Tibial nerve (tissue), 4 donors: ENCODE measurements around the gene CEACAM18. TPM values are rescaled to one million over a fixed set of nuclear protein-coding genes. Genes with fewer than 3 reads are reported as not detected.
"Not testable (repeated sequence)": the region's sequence is repeated elsewhere in the genome, so short reads cannot be mapped to it uniquely, and the experiment has no call there.

Experiments
- DNase-seq, 2 donors: peaks; one replicate each; pipeline ENCODE4 v3.0.0-alpha.2; 2019; ENCODE audit warnings: low spot score in 2 of 2
- H3K27ac ChIP-seq, 4 donors: fragments of 200-600 bp; sonication (generic) in 3 of 4; one replicate each; pipeline ENCODE4 v1.5.1; 2017 to 2019; ENCODE audit warnings: mild to moderate bottlenecking in 1 of 4
- H3K27me3 ChIP-seq, 2 donors: fragments of 200-600 bp; sonication (generic) in 1 of 2; one replicate each; pipeline versions ENCODE4 v1.5.1 to v1.6.0; 2017 to 2019
- H3K36me3 ChIP-seq, 3 donors: fragments of 200-600 bp; sonication (generic); one replicate each; pipeline ENCODE4 v1.5.1; 2018 to 2019
- H3K4me1 ChIP-seq, 4 donors: fragments of 200-600 bp; sonication (generic) in 3 of 4; one replicate each; pipeline ENCODE4 v1.5.1; 2017 to 2019
- H3K4me3 ChIP-seq, 4 donors: fragments of 200-600 bp; sonication (generic) in 3 of 4; one replicate each; pipeline ENCODE4 v1.5.1; 2017 to 2019; ENCODE audit warnings: mild to moderate bottlenecking in 1 of 4, moderate library complexity in 1 of 4
- H3K9me3 ChIP-seq, 4 donors: fragments of 200-600 bp; sonication (generic) in 3 of 4; one replicate each; pipeline ENCODE4 v1.5.1; 2017 to 2019
- EP300 ChIP-seq, 2 donors: sonication (generic); formaldehyde crosslinking; IDR thresholded peaks; one replicate each; pipeline ENCODE4 v1.6.1; 2017; ENCODE audit warnings: antibody characterized with exemption in 2 of 2, mild to moderate bottlenecking in 1 of 2
- POLR2A ChIP-seq, 2 donors: fragments of 450-650 bp; IDR thresholded peaks; one replicate each; pipeline ENCODE4 v1.6.1; 2017; ENCODE audit warnings: antibody characterized with exemption in 2 of 2, mild to moderate bottlenecking in 2 of 2, moderate library complexity in 2 of 2
- WGBS, 2 donors: methylation state at CpG; one replicate each; pipeline ENCODE4 v1.1.5; 2018; 5-methylcytosine and 5-hydroxymethylcytosine counted together
- total RNA-seq, 4 donors: library from RNA; depleted of rRNA; stranded (reverse); fragments of >200 nt; gene quantifications; one replicate each; pipeline ENCODE4 v1.1.0, GENCODE V29; 2016
- TF ChIP-seq, protein P1 (sequence below), 5 experiments: fragments of 200-600 bp in 3 of 5; fragments of 450-650 bp in 2 of 5; sonication (generic) in 3 of 5; IDR thresholded peaks; one replicate each; pipeline ENCODE4 v1.5.1; 2016 to 2019; ENCODE audit warnings: antibody characterized with exemption in 5 of 5, mild to moderate bottlenecking in 3 of 5, moderate library complexity in 2 of 5

Gene CEACAM18
- total RNA-seq, 4 donors from 2014 or later = not detected

DNA sequence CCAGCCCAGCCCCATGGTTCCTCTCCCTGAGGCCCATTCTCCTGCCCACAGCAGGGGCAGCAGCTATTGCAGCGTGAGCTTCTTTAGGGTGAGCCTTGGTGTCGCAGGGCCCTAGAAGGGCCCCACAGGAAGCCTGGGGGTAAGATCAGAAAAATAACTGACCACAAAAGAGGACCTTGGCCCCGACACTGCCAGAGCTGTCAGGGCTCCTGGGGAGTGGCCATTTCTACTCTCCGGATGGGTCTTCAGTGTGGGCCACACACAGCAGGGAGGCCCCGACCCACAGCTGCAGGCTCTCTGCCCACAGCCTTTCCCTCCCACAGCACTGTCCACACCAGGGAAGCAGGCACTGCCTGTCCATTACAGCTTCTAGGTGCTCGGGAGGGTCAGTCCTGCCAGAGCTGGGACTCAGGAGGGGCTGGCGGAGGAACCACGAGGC, 16.6 kb upstream of the CEACAM18 start:
- H3K4me1 ChIP-seq = no peaks in the 10 kb centered on the region
- H3K4me3 ChIP-seq = no peak overlapping the region
- no peaks in the 10 kb centered on the region for H3K36me3 ChIP-seq
- TF ChIP-seq POLR2A (IDR thresholded peaks at IDR 0.05) (no peak), EP300 (IDR thresholded peaks at IDR 0.05) (no peak)
- TF ChIP-seq, protein P1, sequence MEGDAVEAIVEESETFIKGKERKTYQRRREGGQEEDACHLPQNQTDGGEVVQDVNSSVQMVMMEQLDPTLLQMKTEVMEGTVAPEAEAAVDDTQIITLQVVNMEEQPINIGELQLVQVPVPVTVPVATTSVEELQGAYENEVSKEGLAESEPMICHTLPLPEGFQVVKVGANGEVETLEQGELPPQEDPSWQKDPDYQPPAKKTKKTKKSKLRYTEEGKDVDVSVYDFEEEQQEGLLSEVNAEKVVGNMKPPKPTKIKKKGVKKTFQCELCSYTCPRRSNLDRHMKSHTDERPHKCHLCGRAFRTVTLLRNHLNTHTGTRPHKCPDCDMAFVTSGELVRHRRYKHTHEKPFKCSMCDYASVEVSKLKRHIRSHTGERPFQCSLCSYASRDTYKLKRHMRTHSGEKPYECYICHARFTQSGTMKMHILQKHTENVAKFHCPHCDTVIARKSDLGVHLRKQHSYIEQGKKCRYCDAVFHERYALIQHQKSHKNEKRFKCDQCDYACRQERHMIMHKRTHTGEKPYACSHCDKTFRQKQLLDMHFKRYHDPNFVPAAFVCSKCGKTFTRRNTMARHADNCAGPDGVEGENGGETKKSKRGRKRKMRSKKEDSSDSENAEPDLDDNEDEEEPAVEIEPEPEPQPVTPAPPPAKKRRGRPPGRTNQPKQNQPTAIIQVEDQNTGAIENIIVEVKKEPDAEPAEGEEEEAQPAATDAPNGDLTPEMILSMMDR (IDR thresholded peaks at IDR 0.05) = no peak
- no peak for DNase-seq
- H3K27me3 ChIP-seq = peaks cover 0 to 19% of the 10 kb centered on the region in 2 donors
- no peak overlapping the region for H3K27ac ChIP-seq
- WGBS, 2 donors = 57 to 74% methylated on average over 3 to 7 of the region's 8 CpGs
- no peaks in the 10 kb centered on the region for H3K9me3 ChIP-seq

DNA sequence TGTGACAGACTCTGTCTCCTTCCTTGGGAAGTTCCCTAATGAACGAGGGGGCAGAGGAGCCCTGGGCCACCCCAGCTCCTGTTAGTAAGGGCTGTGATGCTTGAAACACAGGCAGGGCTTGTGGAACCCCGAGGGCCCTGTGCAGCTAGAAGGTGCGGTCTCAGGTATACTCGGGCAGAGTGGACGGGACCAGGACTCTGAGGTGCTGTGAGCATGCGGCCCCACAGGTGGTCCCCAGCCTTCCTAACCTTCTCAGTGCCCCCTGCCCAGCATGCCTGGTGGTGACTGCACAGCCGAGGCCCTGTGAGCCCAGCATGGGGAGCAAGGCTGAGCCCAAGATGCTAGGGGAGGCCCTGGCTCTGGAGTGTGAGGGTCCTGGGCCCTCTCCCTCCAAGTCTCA, 16.1 kb upstream of the CEACAM18 start:
- Histone ChIP-seq H3K4me3 (no peak overlapping the region), H3K36me3 (no peaks in the 10 kb centered on the region), H3K4me1 (no peaks in the 10 kb centered on the region), H3K9me3 (no peaks in the 10 kb centered on the region), H3K27me3 (peaks cover 0 to 19% of the 10 kb centered on the region in 2 donors), H3K27ac (no peak overlapping the region)
- no peak for TF ChIP-seq POLR2A (IDR thresholded peaks at IDR 0.05)
- TF ChIP-seq EP300 (IDR thresholded peaks at IDR 0.05) = no peak
- TF ChIP-seq, protein P1 (IDR thresholded peaks at IDR 0.05) = no peak
- WGBS, 2 donors = 61 to 74% methylated on average over 2 to 6 of the region's 7 CpGs
- DNase-seq = no peak

DNA sequence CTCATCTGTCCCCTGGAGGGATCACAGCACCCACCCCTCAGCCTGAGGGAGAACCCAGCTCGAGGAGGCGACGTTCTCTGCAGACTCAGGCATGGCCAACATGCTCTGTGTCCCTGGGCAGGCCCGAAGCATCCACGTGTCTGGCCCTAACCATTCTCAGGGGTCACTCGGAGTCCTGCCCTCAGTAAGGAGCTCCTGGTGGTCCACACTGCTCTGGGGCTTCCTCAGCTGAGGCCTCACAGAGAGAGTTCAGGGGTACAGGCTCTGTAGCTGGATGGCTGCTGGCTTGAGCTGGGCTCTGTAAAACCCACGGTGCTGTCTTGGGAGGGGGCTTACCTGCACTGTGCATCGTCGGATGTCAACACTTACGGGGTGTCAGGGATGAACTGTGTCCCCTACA, 15.7 kb upstream of the CEACAM18 start:
- Histone ChIP-seq H3K4me3 (no peak overlapping the region), H3K9me3 (no peaks in the 10 kb centered on the region), H3K4me1 (no peaks in the 10 kb centered on the region), H3K36me3 (no peaks in the 10 kb centered on the region), H3K27me3 (peaks cover 0 to 19% of the 10 kb centered on the region in 2 donors), H3K27ac (no peak overlapping the region)
- TF ChIP-seq POLR2A (IDR thresholded peaks at IDR 0.05) = no peak
- TF ChIP-seq, protein P1 (IDR thresholded peaks at IDR 0.05) = no peak
- TF ChIP-seq EP300 (IDR thresholded peaks at IDR 0.05) = no peak
- 74 to 80% methylated on average over 5 to 10 of the region's 10 CpGs for WGBS, 2 donors
- DNase-seq = no peak

- not testable (repeated sequence) for H3K4me1 ChIP-seq, DNase-seq, H3K36me3 ChIP-seq, H3K9me3 ChIP-seq, H3K4me3 ChIP-seq, H3K27ac ChIP-seq
- WGBS, 2 donors = 23 to 31% methylated on average over 12 to 15 of the region's 33 CpGs
- H3K27me3 ChIP-seq = peaks cover 0 to 19% of the 10 kb centered on the region in 2 donors
Observed at GRCh38 chr19:51463976-51464581, 14.3 kb upstream of the CEACAM18 start.

- no peaks in the 10 kb centered on the region for H3K9me3 ChIP-seq
- no peaks in the 10 kb centered on the region for H3K4me1 ChIP-seq
- TF ChIP-seq EP300 (IDR thresholded peaks at IDR 0.05) = no peak
- TF ChIP-seq, protein P1 (IDR thresholded peaks at IDR 0.05) = no peak
- no peak for TF ChIP-seq POLR2A (IDR thresholded peaks at IDR 0.05)
- no peak for DNase-seq
- 50 to 59% methylated on average over 3 of the region's 3 CpGs for WGBS, 2 donors
- no peak overlapping the region for H3K4me3 ChIP-seq
- no peak overlapping the region for H3K27ac ChIP-seq
- no peaks in the 10 kb centered on the region for H3K36me3 ChIP-seq
- peaks cover 0 to 19% of the 10 kb centered on the region in 2 donors for H3K27me3 ChIP-seq
Observed at GRCh38 chr19:51466723-51467122, 11.6 kb upstream of the CEACAM18 start.
